ENCODE results near the gene UBALD1.

- TF ChIP-seq, protein P1, sequence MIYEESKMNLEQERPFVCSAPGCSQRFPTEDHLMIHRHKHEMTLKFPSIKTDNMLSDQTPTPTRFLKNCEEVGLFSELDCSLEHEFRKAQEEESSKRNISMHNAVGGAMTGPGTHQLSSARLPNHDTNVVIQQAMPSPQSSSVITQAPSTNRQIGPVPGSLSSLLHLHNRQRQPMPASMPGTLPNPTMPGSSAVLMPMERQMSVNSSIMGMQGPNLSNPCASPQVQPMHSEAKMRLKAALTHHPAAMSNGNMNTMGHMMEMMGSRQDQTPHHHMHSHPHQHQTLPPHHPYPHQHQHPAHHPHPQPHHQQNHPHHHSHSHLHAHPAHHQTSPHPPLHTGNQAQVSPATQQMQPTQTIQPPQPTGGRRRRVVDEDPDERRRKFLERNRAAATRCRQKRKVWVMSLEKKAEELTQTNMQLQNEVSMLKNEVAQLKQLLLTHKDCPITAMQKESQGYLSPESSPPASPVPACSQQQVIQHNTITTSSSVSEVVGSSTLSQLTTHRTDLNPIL (CRISPR knock-in tag; IDR thresholded peaks at IDR 0.05; ENCODE audit: low read depth), result no peak
- TF ChIP-seq POU6F1 (CRISPR knock-in tag; IDR thresholded peaks at IDR 0.05; ENCODE audit: borderline replicate concordance, low read depth), result no peak
- no peak for TF ChIP-seq ZNF565 (CRISPR knock-in tag; conservative IDR thresholded peaks at IDR 0.05; ENCODE audit: low read depth)
- TF ChIP-seq PATZ1 (CRISPR knock-in tag; IDR thresholded peaks at IDR 0.05; ENCODE audit: borderline replicate concordance), result no peak
- no peak for TF ChIP-seq RARB (CRISPR knock-in tag; IDR thresholded peaks at IDR 0.05)
- TF ChIP-seq OSR1 (CRISPR knock-in tag; IDR thresholded peaks at IDR 0.05), result no peak
- no peak for TF ChIP-seq PPARA (CRISPR knock-in tag; IDR thresholded peaks at IDR 0.05; ENCODE audit: borderline replicate concordance)
- TF ChIP-seq TCF4 (CRISPR knock-in tag; IDR thresholded peaks at IDR 0.05; ENCODE audit: borderline replicate concordance), result no peak
- TF ChIP-seq ZFP30 (CRISPR knock-in tag; IDR thresholded peaks at IDR 0.05), result no peak
- TF ChIP-seq ZFP3 (CRISPR knock-in tag; IDR thresholded peaks at IDR 0.05), result no peak
- TF ChIP-seq GLIS3 (CRISPR knock-in tag; IDR thresholded peaks at IDR 0.05), result no peak
- TF ChIP-seq ISL1 (CRISPR knock-in tag; IDR thresholded peaks at IDR 0.05), result no peak
- no peak for TF ChIP-seq ZC3H10 (CRISPR knock-in tag; IDR thresholded peaks at IDR 0.05)
Observed at GRCh38 chr16:4593086-4593485, 21.6 kb downstream of the UBALD1 start.
